Measurements from ENCODE around the gene B4GALT3. TPM values are rescaled to one million over a fixed set of nuclear protein-coding genes. Genes with fewer than 3 reads are reported as not detected.

Gene B4GALT3
- total RNA-seq, 1 donor from 2014 or later = 23.2 TPM

DNA sequence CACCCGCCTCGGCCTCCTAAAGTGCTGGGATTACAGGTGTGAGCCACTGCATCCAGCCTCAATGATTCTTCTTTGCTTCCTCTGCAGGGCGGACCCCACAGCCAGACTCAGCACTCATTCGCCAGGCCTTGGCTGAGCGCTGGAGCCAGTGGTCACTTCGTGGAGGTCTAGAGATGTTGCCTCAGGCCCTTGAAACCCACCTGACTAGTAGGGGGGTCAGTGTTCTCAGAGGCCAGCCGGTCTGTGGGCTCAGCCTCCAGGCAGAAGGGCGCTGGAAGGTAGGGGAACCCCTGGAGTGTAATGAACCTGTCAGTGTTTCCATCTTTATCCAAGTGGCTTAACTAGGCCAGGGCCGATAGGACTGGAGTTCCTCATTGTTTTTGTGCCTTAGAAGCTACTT is 8.4 kb downstream of the B4GALT3 start:
- Histone ChIP-seq H3K9me3 (replicated peaks) (no peaks in the 10 kb centered on the region), H3K4me3 (no peak overlapping the region), H3K27ac (replicated peaks) (no peak overlapping the region), H3K36me3 (peaks cover 60% of the 10 kb centered on the region), H3K4me1 (peaks cover 50% of the 10 kb centered on the region), H3K27me3 (ENCODE audit: low read depth) (no peaks in the 10 kb centered on the region)
- no peak for TF ChIP-seq CTCF (IDR thresholded peaks at IDR 0.05; ENCODE audit: borderline replicate concordance)
- DNase-seq = no peak
- intact Hi-C loops (cut with micrococcal nuclease) = no loop called here

- H3K36me3 ChIP-seq = peaks cover 56% of the 10 kb centered on the region
- intact Hi-C loops (cut with micrococcal nuclease) = no loop called here
- no peak for TF ChIP-seq CTCF (IDR thresholded peaks at IDR 0.05; ENCODE audit: borderline replicate concordance)
These were observed 10.4 kb downstream of the B4GALT3 start for GRCh38 chr1:161166669-161167548.

GRCh38 chr1:161165742-161166668 is 11.3 kb downstream of the B4GALT3 start, which contains the start of gene PPOX:
Gene PPOX (plus strand): TSS chr1:161166426. CDS start chr1:161166848, 422 bp downstream.
- H3K36me3 ChIP-seq = peaks cover 47% of the 10 kb centered on the region
- H3K27me3 ChIP-seq (ENCODE audit: low read depth) = no peaks in the 10 kb centered on the region
- no peaks in the 10 kb centered on the region for H3K9me3 ChIP-seq (replicated peaks)
- peaks cover 43% of the 10 kb centered on the region for H3K4me1 ChIP-seq
- peak within 1 kb of the TSS; percentile 91 for H3K27ac ChIP-seq (replicated peaks)
- peak; percentile 95 for DNase-seq
- intact Hi-C loops (cut with micrococcal nuclease) = no loop called here
- TF ChIP-seq CTCF (IDR thresholded peaks at IDR 0.05; ENCODE audit: borderline replicate concordance) = peak; percentile 58
- H3K4me3 ChIP-seq = peak within 1 kb of the TSS; percentile 80

More at GRCh38 chr1:161166669-161167548, 10.4 kb downstream of the B4GALT3 start:
- no peak for DNase-seq
- H3K4me1 ChIP-seq = peaks cover 34% of the 10 kb centered on the region
- peak overlapping the region; percentile 91 for H3K27ac ChIP-seq (replicated peaks)
- peak overlapping the region; percentile 80 for H3K4me3 ChIP-seq
- H3K27me3 ChIP-seq (ENCODE audit: low read depth) = no peaks in the 10 kb centered on the region
- H3K9me3 ChIP-seq (replicated peaks) = no peaks in the 10 kb centered on the region

GRCh38 chr1:161164901-161165610 is 12.3 kb downstream of the B4GALT3 start:
- H3K27me3 ChIP-seq (ENCODE audit: low read depth) = no peaks in the 10 kb centered on the region
- peaks cover 38% of the 10 kb centered on the region for H3K36me3 ChIP-seq
- TF ChIP-seq CTCF (IDR thresholded peaks at IDR 0.05; ENCODE audit: borderline replicate concordance) = no peak
- H3K27ac ChIP-seq (replicated peaks) = peak overlapping the region; percentile 91
- peak overlapping the region; percentile 80 for H3K4me3 ChIP-seq
- H3K4me1 ChIP-seq = peaks cover 53% of the 10 kb centered on the region
- DNase-seq = no peak
- intact Hi-C loops (cut with micrococcal nuclease) = no loop called here
- no peaks in the 10 kb centered on the region for H3K9me3 ChIP-seq (replicated peaks)

DNA sequence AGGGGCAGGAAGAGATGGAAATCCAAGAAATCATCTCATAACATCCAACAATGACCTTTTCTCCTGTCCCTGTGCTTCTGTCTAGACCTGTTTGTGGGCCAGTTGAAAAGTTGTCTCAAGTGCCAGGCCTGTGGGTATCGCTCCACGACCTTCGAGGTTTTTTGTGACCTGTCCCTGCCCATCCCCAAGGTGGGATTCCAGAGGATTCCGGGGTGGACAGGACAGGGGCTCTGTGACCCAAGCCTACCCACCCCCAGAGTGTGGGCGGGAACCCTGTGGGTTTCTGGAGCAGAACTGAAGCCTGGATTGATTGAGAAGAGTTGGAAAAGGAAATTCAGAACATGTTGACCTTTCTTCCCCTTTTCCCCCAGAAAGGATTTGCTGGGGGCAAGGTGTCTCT is 13.5 kb downstream of the B4GALT3 start:
- H3K4me3 ChIP-seq = no peak overlapping the region
- peaks cover 25% of the 10 kb centered on the region for H3K36me3 ChIP-seq
- peaks cover 64% of the 10 kb centered on the region for H3K4me1 ChIP-seq
- TF ChIP-seq CTCF (IDR thresholded peaks at IDR 0.05; ENCODE audit: borderline replicate concordance) = no peak
- no peak for DNase-seq
- H3K27me3 ChIP-seq (ENCODE audit: low read depth) = no peaks in the 10 kb centered on the region
- H3K9me3 ChIP-seq (replicated peaks) = no peaks in the 10 kb centered on the region
- no peak overlapping the region for H3K27ac ChIP-seq (replicated peaks)
- intact Hi-C loops (cut with micrococcal nuclease) = no loop called here
